RPMI7951 (cell line): ENCODE data around the gene DCPS. TPM values are rescaled to one million over a fixed set of nuclear protein-coding genes. Genes with fewer than 3 reads are reported as not detected.
"Not testable (repeated sequence)": the region's sequence is repeated elsewhere in the genome, so short reads cannot be mapped to it uniquely, and the experiment has no call there.

Experiments used
- DNase-seq: peaks from one replicate; pipeline ENCODE4 v3.0.0-alpha.2; 2012; ENCODE audit warnings: low read depth
- total RNA-seq: library from RNA; depleted of rRNA; stranded (reverse); fragments of >200 nt; shearing (Covaris generic); gene quantifications from 2 replicates; pipeline ENCODE4 v1.2.3, GENCODE V29; 2014

DCPS gene
- total RNA-seq, 1 experiment from 2014 or later, result 41.7 TPM

- no peak for DNase-seq
These were observed 15.6 kb upstream of the DCPS start for GRCh38 chr11:126288237-126288636.

GRCh38 chr11:126290887-126291286, 13.0 kb upstream of the DCPS start:
- DNase-seq, result no peak

- DNase-seq, result no peak
These were observed 10.1 kb upstream of the DCPS start for GRCh38 chr11:126293726-126294125.

DNA sequence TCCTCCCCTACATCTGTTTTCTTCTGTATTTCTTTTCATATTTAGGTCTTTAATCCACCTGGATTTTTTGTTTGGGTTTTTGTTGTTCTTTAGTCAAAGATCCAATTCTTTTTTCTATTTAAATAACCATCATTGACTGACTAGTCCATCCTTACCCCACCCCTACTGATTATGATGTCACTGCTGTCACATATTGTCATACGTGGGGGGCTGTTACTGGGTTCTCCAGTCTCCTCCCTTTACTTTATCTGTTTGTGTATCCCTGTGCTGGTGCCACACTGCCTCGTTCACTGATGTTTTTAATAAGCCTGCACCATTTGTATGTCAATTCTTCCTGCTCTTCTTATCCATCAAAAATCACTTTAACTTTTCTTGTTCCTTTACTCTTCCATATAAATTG, 6.9 kb upstream of the DCPS start:
- DNase-seq, result no peak

- no peak for DNase-seq
These were observed 706 bp downstream of the DCPS start for GRCh38 chr11:126304457-126305075.

DNA sequence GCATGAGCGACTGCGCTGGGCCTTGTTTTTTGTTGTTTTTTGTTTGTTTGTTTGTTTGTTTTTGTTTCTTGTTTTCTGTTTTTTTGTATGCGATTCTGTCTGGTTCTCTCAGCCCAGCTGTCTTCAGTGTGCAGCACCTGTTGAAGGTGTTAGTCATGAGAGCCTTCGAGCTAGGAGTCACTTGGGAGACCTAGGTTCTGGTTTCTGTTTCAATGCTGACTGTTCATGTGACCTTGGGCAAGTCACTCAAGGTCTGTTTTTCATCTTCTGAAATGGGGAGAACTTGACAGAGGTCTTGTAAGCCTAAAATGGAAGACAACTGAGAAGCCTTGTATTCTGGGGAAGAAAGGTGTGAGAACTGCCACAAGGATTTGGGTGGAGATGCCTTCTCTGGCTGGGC, 1.8 kb downstream of the DCPS start:
- no peak for DNase-seq

DNA sequence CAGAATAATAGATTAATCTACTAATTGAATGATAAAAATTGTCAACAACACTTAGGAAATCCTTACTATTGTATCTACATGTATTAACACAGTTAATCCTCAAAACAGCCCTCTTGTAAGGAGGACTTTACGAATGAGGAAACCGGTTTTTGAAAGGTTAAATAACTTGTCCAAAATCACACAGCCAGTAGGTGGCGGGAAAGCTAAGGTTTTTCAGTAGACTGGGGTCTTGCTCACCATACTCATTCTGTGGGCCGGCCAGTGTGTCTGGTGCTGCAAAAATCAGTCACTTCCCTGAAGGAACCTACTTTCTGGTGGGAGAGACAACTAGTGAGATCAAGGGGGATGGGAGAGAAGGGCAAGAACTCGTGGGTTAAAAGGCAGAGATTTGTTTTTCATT, 3.8 kb downstream of the DCPS start:
- peak; percentile 76 for DNase-seq

DNA sequence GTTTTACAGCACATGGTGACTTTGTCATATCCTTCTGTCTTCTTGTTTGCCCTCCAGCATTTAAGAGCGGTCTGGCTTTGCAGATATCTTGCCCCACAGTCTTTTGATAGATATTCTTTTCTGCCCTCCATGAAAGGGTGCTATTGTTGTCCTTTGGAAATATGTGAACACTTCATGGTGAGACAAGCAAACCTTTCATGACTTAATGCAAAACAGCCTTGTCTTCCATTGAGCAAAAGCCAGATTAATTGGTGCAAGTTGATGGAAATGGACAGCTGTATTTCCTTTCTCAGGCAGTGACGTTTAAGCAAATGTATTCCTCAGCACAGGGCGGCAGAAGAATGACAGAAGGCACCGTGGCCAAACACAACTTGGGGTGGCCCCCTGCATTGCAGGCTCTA, 4.4 kb downstream of the DCPS start:
- DNase-seq, result peak; percentile 85

GRCh38 chr11:126308771-126309170, 4.9 kb downstream of the DCPS start:
- not testable (repeated sequence) for DNase-seq

- peak; percentile 83 for DNase-seq
These were observed 6.5 kb downstream of the DCPS start for GRCh38 chr11:126310200-126310991.

DNA sequence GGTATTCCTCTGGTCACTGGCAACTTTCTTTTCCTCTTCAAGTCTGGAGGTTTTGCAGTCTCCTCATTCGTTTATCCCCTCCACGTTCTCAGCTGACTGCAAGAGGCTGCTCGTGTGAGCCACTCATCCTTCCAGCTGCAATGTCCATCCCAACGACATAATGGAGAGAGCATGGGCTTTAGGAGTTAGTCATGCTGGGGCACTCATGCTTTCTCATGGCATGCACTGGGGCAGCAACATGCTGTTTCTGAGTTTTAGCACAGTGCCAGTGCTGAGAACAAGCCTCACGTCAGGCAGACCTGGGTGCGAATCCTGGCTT, 7.1 kb downstream of the DCPS start:
- peak; percentile 65 for DNase-seq

GRCh38 chr11:126311401-126312291, 7.8 kb downstream of the DCPS start:
- no peak for DNase-seq

GRCh38 chr11:126312961-126313360, 9.1 kb downstream of the DCPS start:
- no peak for DNase-seq

- DNase-seq, result no peak
These were observed 10.0 kb downstream of the DCPS start for GRCh38 chr11:126313826-126314225.

GRCh38 chr11:126317432-126317755, 13.5 kb downstream of the DCPS start:
- peak; percentile 79 for DNase-seq

- DNase-seq, result peak; percentile 95
These were observed 14.1 kb downstream of the DCPS start for GRCh38 chr11:126317756-126318573.

GRCh38 chr11:126318574-126319373, 14.9 kb downstream of the DCPS start:
- peak; percentile 99 for DNase-seq

DNA sequence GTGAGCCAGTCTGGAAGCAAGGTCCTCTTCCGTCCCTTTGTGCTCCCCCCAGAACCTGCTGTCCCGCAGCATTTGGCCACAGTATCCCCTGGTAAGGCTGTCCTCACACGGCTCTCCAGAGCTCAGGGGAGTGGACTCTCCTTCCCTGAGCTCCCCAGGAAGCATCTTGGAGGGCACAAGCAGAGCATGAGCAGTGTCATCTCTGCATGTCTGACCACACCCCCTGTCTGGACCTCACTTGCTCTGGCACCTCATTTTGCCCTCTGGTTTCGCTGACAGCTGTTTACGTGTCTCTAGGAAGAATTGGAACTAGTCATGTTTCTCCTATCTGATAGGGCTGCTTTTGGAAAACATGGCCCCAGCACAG, 15.5 kb downstream of the DCPS start:
- peak; percentile 59 for DNase-seq

GRCh38 chr11:126322996-126323395, 19.1 kb downstream of the DCPS start:
- no peak for DNase-seq

- no peak for DNase-seq
These were observed 23.6 kb downstream of the DCPS start for GRCh38 chr11:126327281-126328000.
